ENCODE data around the gene MYH14.

DNA sequence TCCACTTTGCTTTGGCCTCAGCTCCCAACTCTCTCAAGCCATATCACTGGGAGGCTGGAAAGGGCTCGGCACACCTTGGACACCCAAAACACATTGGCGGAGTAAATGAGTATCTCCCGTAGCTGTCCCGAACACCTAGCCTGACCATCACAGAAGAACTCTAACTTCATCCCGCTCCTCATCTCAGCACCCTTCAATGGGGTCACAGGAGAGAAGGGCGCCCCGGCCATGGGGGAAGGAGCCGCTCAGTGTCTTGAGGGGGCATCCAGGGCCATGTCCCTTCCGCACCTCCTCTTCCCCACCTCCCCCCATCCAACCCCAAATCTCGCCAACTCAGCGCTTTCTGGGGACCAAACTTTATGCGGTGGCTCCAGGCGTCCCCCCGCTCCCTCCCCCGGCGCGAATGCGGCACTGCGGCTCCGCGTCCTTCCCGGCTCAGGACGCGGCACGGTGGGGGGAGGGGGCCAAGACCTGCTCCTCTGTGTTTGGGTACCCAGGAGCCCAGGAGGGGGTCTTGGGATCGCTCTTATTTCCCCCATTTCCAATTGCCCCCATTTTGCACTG is 122.8 kb downstream of the MYH14 start:
- TF ChIP-seq, protein P1, sequence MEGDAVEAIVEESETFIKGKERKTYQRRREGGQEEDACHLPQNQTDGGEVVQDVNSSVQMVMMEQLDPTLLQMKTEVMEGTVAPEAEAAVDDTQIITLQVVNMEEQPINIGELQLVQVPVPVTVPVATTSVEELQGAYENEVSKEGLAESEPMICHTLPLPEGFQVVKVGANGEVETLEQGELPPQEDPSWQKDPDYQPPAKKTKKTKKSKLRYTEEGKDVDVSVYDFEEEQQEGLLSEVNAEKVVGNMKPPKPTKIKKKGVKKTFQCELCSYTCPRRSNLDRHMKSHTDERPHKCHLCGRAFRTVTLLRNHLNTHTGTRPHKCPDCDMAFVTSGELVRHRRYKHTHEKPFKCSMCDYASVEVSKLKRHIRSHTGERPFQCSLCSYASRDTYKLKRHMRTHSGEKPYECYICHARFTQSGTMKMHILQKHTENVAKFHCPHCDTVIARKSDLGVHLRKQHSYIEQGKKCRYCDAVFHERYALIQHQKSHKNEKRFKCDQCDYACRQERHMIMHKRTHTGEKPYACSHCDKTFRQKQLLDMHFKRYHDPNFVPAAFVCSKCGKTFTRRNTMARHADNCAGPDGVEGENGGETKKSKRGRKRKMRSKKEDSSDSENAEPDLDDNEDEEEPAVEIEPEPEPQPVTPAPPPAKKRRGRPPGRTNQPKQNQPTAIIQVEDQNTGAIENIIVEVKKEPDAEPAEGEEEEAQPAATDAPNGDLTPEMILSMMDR (IDR thresholded peaks at IDR 0.05) = no peak
- no peak for TF ChIP-seq POLR2AphosphoS5 (IDR thresholded peaks at IDR 0.05)
